NCI-H345 treated with DMSO at 0.1 percent for 48 hours (cell line): ENCODE results near the gene IRF2BPL.

Experiments
- DNase-seq: peaks from one replicate; lab custom pipeline; 2025; ENCODE audit not compliant: unreplicated experiment; lab: John Stamatoyannopoulos, UW

IRF2BPL gene

GRCh38 chr14:77014004-77014604 lies 14.4 kb downstream of the IRF2BPL start:
- DNase-seq = no peak

GRCh38 chr14:77012193-77012765 lies 16.2 kb downstream of the IRF2BPL start:
- no peak for DNase-seq

DNA sequence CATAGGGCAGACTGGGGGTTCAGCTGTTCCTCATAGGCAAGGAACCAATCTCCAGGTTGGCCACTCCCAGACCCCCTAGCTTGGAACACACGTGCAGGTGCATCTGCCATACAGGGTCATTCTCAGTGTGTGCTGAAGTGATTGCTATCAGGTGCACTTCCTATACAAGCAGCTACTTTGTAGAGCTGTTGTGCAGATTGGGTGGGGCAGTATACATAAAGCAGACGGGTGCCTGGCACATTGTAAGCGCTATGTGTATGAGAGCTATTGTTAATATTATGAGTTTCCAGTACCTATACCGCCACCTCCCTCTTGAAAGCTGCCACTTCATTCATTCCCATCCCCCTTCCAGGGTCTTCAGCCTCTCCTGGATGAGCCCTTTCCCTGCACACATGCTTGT lies 17.3 kb downstream of the IRF2BPL start:
- peak; percentile 55 for DNase-seq

- no peak for DNase-seq
Measured at GRCh38 chr14:77009014-77009413, 19.5 kb downstream of the IRF2BPL start.

GRCh38 chr14:77008541-77008940 lies 20.0 kb downstream of the IRF2BPL start:
- DNase-seq = no peak

- DNase-seq = no peak
Measured at GRCh38 chr14:77007975-77008421, 20.5 kb downstream of the IRF2BPL start.

DNA sequence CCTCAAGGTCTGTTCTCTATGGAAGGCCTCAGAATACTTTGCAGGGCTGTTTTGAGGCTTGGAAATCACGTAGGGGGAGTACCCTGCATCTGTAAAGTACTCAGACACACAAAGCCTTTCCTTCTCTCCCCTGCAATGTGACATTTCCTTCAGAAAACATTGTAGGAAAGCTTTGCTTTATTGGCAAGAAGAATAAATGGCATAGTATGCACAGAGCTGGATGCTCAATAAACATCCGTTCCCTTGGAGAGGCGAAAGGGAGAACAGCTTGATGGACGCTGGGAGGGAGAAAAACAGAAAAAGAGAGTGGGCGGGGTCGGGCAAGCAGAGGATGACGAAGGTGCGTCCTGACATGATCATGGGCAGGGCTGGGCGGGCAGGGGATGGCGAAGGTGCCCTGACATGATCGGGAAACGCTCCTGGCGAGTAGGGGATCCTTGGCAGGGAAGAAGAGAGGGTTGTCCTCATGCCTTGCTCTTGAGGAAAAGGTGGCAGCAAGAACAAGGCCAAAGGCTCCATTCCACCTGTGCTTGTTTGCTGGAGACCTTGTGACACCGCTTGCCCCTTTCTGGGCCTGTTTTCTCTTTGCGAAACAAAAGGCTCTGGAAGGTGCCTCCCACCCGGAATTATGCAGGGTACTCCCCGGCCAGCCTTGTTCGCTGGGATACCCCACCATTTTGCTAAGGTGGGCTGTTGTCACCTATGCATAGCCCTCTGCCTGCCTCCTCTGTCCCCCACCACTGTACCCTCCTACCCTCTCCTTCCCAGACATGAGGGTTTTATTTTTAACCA lies 21.1 kb downstream of the IRF2BPL start:
- DNase-seq = no peak

GRCh38 chr14:77006132-77006531 lies 22.4 kb downstream of the IRF2BPL start:
- no peak for DNase-seq

- no peak for DNase-seq
Measured at GRCh38 chr14:77005559-77005958, 22.9 kb downstream of the IRF2BPL start.

DNA sequence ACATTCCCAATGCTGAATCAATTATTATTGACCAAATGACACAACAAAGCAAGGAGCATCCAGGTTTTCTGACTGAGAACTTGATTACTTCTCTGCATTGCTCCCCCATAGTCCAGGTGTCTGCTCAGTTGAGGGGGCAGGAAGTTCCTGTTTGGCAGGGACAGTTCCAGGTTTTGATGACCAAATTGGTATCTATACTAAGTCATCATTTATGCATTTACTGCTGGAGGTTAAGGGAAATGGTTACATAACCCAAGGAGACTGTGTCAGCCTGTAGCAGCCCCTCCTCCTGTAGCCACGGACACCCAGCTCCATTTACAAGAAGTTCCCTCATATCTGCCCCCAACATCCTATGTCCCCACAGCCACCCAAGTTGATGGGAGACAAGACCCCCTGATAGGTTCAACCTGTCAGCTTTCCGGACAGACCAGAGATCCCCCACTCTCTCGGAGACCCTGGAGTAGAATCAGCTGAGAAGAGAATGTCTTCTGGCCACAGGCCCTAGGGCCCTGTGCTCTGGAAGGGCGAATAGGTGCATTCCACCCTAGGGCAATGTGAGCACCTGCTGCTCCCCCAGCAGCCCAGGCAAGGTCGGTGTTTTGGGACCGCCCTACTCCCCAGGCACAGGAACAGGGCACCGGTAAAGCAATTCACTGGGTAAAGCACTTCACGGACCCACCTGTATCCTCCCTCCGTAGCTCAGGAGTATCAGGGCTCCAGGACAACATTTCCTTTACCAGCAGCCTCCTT lies 23.6 kb downstream of the IRF2BPL start:
- DNase-seq = no peak

GRCh38 chr14:77003960-77004710 lies 24.4 kb downstream of the IRF2BPL start:
- no peak for DNase-seq

GRCh38 chr14:77002889-77003288 lies 25.6 kb downstream of the IRF2BPL start:
- DNase-seq = no peak

DNA sequence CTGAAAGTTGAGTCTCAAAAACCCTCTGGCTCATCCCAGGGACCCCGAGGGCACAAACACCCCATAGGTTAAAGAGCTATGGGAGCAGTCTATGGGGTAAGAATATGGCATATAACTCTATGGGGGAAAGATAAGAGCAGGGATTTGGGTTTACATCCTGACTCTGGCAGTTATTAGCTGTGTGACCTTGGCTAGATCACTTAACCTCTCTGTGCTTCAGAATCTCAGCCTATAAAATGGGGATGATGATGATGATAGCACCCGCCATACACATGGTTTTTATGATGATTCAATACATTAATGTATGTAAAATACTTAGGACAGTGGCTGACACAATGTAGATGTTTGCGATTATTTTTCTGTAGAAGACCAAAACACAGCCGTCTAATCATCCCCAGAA lies 26.2 kb downstream of the IRF2BPL start:
- no peak for DNase-seq

DNA sequence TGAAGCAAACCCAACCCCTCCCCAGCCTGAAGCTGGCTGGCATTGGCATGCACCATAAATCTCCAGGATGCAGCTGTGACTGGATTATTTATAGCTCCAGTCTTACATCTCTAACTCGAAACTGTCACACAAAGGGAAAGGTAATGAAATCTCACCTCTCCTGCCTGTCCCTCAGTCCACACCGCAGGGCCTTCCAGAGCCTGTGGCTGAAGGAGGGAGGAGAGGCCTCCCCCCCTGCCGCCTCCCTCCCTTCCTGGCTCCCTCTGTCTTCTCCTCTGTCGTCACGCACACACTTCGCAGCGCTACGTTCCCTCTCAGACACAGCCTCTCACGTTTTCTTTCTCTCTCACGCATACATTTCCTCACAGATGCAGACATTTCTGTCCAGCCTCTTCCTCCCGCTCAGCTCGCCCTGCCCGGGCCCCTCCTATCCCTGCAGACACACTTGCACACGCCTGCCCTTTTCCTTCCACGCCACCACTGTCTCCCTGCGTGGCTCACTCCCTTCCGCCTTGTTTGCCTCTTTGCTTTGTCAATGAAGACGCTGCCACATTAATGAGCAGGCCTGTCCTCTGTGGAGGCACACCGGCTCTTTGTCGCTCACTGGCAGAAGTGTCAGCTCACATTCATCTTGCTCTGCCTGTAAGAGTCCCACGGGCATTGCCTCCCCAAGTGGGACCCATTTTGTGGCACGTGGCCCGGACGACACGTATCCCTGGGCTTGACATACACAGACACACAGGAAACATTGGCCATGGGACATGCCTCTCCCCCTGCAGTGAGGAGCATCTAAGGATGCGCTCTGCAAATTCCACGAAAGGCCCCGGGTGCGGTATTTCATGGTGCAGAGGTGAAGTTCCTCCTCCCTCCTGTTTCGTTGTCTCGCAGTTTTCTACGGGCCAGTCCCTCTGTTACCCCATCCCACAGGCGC lies 27.9 kb downstream of the IRF2BPL start:
- no peak for DNase-seq

DNA sequence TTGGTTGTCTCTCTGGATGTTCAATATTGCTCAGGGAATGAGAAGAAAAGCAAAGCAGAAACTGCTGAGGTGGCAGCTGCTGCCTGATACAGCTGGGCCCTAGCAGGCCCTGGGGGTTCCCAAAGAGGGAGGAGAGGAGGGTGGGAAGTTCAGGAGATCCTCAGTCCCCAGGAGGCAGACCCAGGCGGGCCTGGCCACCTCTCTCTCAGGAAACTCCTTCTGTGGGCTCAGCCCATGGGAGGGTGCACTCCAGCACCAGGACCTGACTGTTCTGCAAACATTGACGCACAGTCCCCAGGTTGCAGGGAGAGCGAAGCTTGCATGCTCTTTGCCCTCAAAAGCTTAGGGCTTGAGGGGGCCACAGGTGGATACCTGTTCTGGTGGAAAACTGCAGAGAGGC lies 29.6 kb downstream of the IRF2BPL start:
- DNase-seq = no peak

- no peak for DNase-seq
Measured at GRCh38 chr14:76997257-76997970, 31.1 kb downstream of the IRF2BPL start.

GRCh38 chr14:76996563-76997146 lies 31.9 kb downstream of the IRF2BPL start:
- DNase-seq = no peak

DNA sequence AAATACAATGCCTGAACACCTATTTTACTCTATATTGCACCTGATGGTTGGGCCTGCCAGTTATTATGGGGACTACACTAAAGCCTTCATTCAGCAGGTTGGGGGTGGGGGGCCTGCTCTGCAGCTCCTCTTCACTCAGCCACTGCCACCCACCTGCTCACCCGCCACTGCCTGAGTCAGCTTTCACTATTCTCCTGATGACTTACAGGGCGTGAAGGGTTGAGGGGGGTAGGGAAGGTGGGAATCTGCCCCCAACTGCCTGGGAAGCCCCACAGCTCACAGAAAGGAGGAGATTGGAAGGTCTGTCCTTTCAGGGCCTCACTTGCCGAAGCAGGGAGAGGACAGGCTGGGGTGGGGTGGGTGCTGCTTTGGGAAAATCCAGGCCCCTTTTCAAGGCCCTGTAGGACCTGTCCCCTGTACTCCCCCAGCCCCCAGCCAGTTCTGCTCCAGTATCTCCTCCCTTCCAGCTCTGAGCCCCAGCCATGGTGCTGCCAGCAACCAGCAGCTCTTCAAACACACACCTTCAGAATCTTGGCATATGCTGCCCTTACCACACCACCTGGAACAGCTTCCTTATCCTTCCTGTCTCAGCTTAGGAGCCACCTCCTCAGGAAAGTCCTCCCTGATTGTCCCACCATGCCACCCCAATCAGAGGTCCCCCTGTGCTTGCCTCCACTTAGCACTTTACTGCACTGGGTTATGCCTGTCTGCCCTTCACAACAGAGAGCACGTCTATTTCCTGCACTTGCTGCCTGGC lies 33.1 kb downstream of the IRF2BPL start:
- DNase-seq = no peak
